GM12878 (cell line): Measurements from ENCODE around the gene NPAS2. TPM values are rescaled to one million over a fixed set of nuclear protein-coding genes. Genes with fewer than 3 reads are reported as not detected.

Experiments
- ATAC-seq: fragments of 200-7000 bp; cut with Tn5 transposase; 3 replicates; pipeline ENCODE4 v1.9.1; 2020; ENCODE audit warnings: mild to moderate bottlenecking, moderate library complexity
- BruUV-seq: library from RNA; stranded (reverse); fragments of 400-500 nt; replicated peaks from 2 replicates; lab custom pipeline; 2021; lab: Mats Ljungman, UMichigan
- CTCF ChIA-PET: fragments of 300-600 bp; sonication (Branson Sonifier 250); formaldehyde crosslinking; extraction: SDS; loops from one replicate; lab custom pipeline; 2021; ENCODE audit warnings: inconsistent platforms; lab: Yijun Ruan, JAX
- POLR2A ChIA-PET: fragments of 350-600 bp; formaldehyde crosslinking; extraction: SDS; loops from one replicate; lab custom pipeline; 2021; ENCODE audit warnings: inconsistent platforms; lab: Charles Lee
- RAD21 ChIA-PET: fragments of 300-600 bp; sonication (Branson Sonifier 250); formaldehyde crosslinking; loops from one replicate; lab custom pipeline; 2023; ENCODE audit warnings: antibody characterized with exemption; ENCODE audit not compliant: unreplicated experiment; lab: Charles Lee
- SMC1A ChIA-PET: fragments of 300-600 bp; sonication (Branson Sonifier 250); formaldehyde crosslinking; loops from one replicate; lab custom pipeline; 2023; ENCODE audit not compliant: unreplicated experiment, uncharacterized antibody; lab: Charles Lee
- DNase-seq: peaks from one replicate; pipeline ENCODE4 v3.0.0-alpha.2; 2011; ENCODE audit warnings: low read depth, low spot score
- FAIRE-seq: peaks from 3 replicates; lab custom pipeline; 2011; peaks lifted over from hg19 to GRCh38; lab: Jason Lieb, UNC
- H2AFZ ChIP-seq: 2 replicates; pipeline ENCODE4 v1.6.0; 2011; ENCODE audit warnings: low read depth, low read length, control low read depth; ENCODE audit not compliant: control insufficient read depth
- H3K27ac ChIP-seq: 2 replicates; pipeline ENCODE4 v1.5.1; 2011; ENCODE audit warnings: control low read depth; ENCODE audit not compliant: control insufficient read depth, insufficient read depth
- H3K27me3 ChIP-seq, 2 experiments: replicated peaks in 1 of 2; 2 replicates each; pipeline versions ENCODE4 v1.6.0 to v1.6.1; 2011; ENCODE audit warnings: low read length in 1 of 2; ENCODE audit not compliant: control insufficient read depth in 2 of 2, insufficient read depth in 2 of 2
- H3K36me3 ChIP-seq, 2 experiments: 2 replicates each; pipeline ENCODE4 v1.5.1; 2011; ENCODE audit warnings: low read length in 1 of 2; ENCODE audit not compliant: control insufficient read depth in 2 of 2, insufficient read depth in 2 of 2
- H3K4me1 ChIP-seq: 2 replicates; pipeline ENCODE4 v1.6.1; 2011; ENCODE audit warnings: mild to moderate bottlenecking, low read length, moderate library complexity, mixed read lengths; ENCODE audit not compliant: control insufficient read depth, insufficient read depth
- H3K4me2 ChIP-seq: 2 replicates; pipeline ENCODE4 v1.6.0; 2011; ENCODE audit warnings: control low read depth; ENCODE audit not compliant: control insufficient read depth, insufficient read depth
- H3K4me3 ChIP-seq: fragments of 200-600 bp; sonication (generic); 2 replicates; pipeline ENCODE4 v1.5.1; 2016
- H3K79me2 ChIP-seq: 2 replicates; pipeline ENCODE4 v1.6.0; 2011; ENCODE audit warnings: low read length; ENCODE audit not compliant: control insufficient read depth, insufficient read depth
- H3K9ac ChIP-seq: 2 replicates; pipeline ENCODE4 v1.8.0; 2011; ENCODE audit warnings: low read length, control low read depth, mixed read lengths; ENCODE audit not compliant: control insufficient read depth, insufficient read depth
- H3K9me3 ChIP-seq: replicated peaks from 3 replicates; pipeline ENCODE4 v1.5.1; 2011; ENCODE audit warnings: mild to moderate bottlenecking, low read length; ENCODE audit not compliant: control insufficient read depth, insufficient read depth
- H4K20me1 ChIP-seq: 2 replicates; pipeline ENCODE4 v1.6.0; 2011; ENCODE audit not compliant: control insufficient read depth, insufficient read depth
- BCLAF1 ChIP-seq: fragments of 450-650 bp; IDR thresholded peaks from 2 replicates; pipeline ENCODE4 v1.6.1; 2017; ENCODE audit warnings: antibody characterized with exemption, mild to moderate bottlenecking, moderate library complexity
- ELK1 ChIP-seq: IDR thresholded peaks from 2 replicates; pipeline ENCODE4 v1.6.1; 2012; ENCODE audit warnings: low read depth, low read length, improper control_type of control experiment
- MYC ChIP-seq: IDR thresholded peaks from 2 replicates; pipeline ENCODE4 v1.6.1; 2011; ENCODE audit warnings: mild to moderate bottlenecking, low read length, moderate library complexity, inconsistent platforms; ENCODE audit not compliant: insufficient read depth, insufficient replicate concordance, insufficient read length, severe bottlenecking
- NBN ChIP-seq: fragments of 450-650 bp; IDR thresholded peaks from 2 replicates; pipeline ENCODE4 v1.6.1; 2016
- WGBS: methylation state at CpG from one replicate; pipeline ENCODE4 v1.1.6; 2016; ENCODE audit warnings: low lambda C conversion rate; ENCODE audit not compliant: insufficient replicate concordance, insufficient coverage; ENCODE audit errors: missing lambda C conversion rate; 5-methylcytosine and 5-hydroxymethylcytosine counted together
- in situ Hi-C: fragments of 300-500 bp; cut with MboI; formaldehyde crosslinking; loops from 9 replicates; pipeline ENCODE4 v1.14.3; 2018; ENCODE audit warnings: mixed read lengths
- intact Hi-C: fragments of 100-400 bp; cut with micrococcal nuclease; formaldehyde crosslinking; loops from one replicate; pipeline ENCODE4 v1.14.2; 2022; ENCODE audit not compliant: unreplicated experiment
- polyA plus RNA-seq, 11 experiments: library from polyadenylated mRNA; depleted of rRNA in 4 of 11; unstranded in 6 of 11; stranded (reverse) in 5 of 11; fragments of >200 nt; fragmentation: Nextera tagmentation in 4 of 11; fragmentation: Illumina TruSeq in 1 of 11; extraction: Ambion mirVana in 4 of 11; extraction: Trizol in 1 of 11; gene quantifications; 1 replicate in 1 of 11; 2 replicates in 10 of 11; pipeline versions ENCODE4 v1.2.1 to v1.2.3, GENCODE V29; 2011 to 2016; ENCODE audit warnings: inconsistent platforms in 2 of 11, missing spikeins in 2 of 11, low read depth in 1 of 11
- total RNA-seq, 4 experiments: library from RNA; depleted of rRNA in 3 of 4; stranded (reverse); fragments of >200 nt in 3 of 4; fragmentation: Illumina TruSeq in 1 of 4; extraction: Trizol in 1 of 4; gene quantifications; 2 replicates each; pipeline versions ENCODE4 v1.2.1 to v1.2.3, GENCODE V29; 2013 to 2021

Gene NPAS2
- total and polyA plus RNA-seq, 10 of the 15 experiments (the other 5 are each of a cell fraction or from before 2014, with no cell fraction given), result 0.08 TPM; not detected in 9

GRCh38 chr2:100800915-100801314, 19.0 kb upstream of the NPAS2 start:
- Histone ChIP-seq H3K9me3 (no peaks in the 10 kb centered on the region), H3K36me3 (no peaks in the 10 kb centered on the region), H2AFZ (no peak overlapping the region), H3K79me2 (no peaks in the 10 kb centered on the region), H3K4me2 (no peak overlapping the region), H3K27me3 (peaks cover 2% of the 10 kb centered on the region in 2 experiments; a peak in 3 of 4 replicates), H4K20me1 (no peaks in the 10 kb centered on the region), H3K27ac (no peak overlapping the region), H3K4me3 (no peak overlapping the region), H3K4me1 (no peaks in the 10 kb centered on the region), H3K9ac (no peak overlapping the region)
- TF ChIP-seq NBN, result no peak
- in situ Hi-C loops (no loop called here), intact Hi-C loops (no loop called here)
- 34% methylated on average over 2 of the region's 2 CpGs for WGBS
- no TSS peak for BruUV-seq
- ChIA-PET SMC1A (no interaction called here), POLR2A (no interaction called here), CTCF (no interaction called here), RAD21 (no interaction called here)
- ATAC-seq, result no peak
- FAIRE-seq, result no peak
- DNase-seq, result no peak

- in situ Hi-C loops (no loop called here), intact Hi-C loops (no loop called here)
- ChIA-PET SMC1A (no interaction called here), RAD21 (no interaction called here), CTCF (no interaction called here), POLR2A (no interaction called here)
- H3K9ac ChIP-seq, result no peak overlapping the region
- no peak overlapping the region for H3K4me3 ChIP-seq
- no peak for TF ChIP-seq BCLAF1
- no peak for TF ChIP-seq MYC
- no peak for TF ChIP-seq ELK1
- H2AFZ ChIP-seq, result no peak overlapping the region
- no TSS peak for BruUV-seq
- 61% methylated on average over 1 of the region's 1 CpG for WGBS
- H3K9me3 ChIP-seq, result no peaks in the 10 kb centered on the region
- peaks cover 2% of the 10 kb centered on the region in 2 experiments; a peak in 3 of 4 replicates for H3K27me3 ChIP-seq
- H3K79me2 ChIP-seq, result no peaks in the 10 kb centered on the region
- H3K36me3 ChIP-seq, result no peaks in the 10 kb centered on the region
- H4K20me1 ChIP-seq, result no peaks in the 10 kb centered on the region
- H3K27ac ChIP-seq, result no peak overlapping the region
- ATAC-seq (no peak), FAIRE-seq (no peak), DNase-seq (no peak)
- no peak overlapping the region for H3K4me2 ChIP-seq
- H3K4me1 ChIP-seq, result no peaks in the 10 kb centered on the region
These were observed 18.5 kb upstream of the NPAS2 start for GRCh38 chr2:100801402-100801801.
